ENCODE data around the gene MANBA.

MANBA gene

DNA sequence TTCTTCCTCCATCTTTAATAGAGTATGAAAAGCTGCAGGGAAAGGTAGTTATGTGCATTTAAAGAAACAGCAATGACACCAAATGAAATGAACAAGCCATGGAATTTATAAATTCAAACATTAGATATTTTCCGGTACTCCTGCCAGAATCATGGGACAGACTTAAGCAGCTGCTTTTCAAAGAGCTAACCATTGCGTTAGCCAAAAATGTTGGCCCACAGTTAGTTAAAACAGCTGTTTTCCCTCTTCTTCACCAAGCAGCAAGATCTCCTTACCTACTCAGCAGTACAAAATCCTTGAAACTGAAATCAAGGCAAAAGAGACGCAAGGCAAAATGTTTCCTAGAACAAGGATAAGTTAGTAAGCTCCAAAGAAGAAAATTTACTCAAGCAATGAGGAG is 64.0 kb downstream of the MANBA start:
- TF ChIP-seq, protein P1, sequence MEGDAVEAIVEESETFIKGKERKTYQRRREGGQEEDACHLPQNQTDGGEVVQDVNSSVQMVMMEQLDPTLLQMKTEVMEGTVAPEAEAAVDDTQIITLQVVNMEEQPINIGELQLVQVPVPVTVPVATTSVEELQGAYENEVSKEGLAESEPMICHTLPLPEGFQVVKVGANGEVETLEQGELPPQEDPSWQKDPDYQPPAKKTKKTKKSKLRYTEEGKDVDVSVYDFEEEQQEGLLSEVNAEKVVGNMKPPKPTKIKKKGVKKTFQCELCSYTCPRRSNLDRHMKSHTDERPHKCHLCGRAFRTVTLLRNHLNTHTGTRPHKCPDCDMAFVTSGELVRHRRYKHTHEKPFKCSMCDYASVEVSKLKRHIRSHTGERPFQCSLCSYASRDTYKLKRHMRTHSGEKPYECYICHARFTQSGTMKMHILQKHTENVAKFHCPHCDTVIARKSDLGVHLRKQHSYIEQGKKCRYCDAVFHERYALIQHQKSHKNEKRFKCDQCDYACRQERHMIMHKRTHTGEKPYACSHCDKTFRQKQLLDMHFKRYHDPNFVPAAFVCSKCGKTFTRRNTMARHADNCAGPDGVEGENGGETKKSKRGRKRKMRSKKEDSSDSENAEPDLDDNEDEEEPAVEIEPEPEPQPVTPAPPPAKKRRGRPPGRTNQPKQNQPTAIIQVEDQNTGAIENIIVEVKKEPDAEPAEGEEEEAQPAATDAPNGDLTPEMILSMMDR (IDR thresholded peaks at IDR 0.05; ENCODE audit: borderline replicate concordance, control extremely low read depth, extremely low read depth, insufficient read depth, missing control alignments) = no peak
- DNase-seq (ENCODE audit: low spot score) = no peak
- in situ Hi-C loops (cut with MboI; ENCODE audit: low sequenced_read_pairs, unreplicated experiment) = no loop called here

DNA sequence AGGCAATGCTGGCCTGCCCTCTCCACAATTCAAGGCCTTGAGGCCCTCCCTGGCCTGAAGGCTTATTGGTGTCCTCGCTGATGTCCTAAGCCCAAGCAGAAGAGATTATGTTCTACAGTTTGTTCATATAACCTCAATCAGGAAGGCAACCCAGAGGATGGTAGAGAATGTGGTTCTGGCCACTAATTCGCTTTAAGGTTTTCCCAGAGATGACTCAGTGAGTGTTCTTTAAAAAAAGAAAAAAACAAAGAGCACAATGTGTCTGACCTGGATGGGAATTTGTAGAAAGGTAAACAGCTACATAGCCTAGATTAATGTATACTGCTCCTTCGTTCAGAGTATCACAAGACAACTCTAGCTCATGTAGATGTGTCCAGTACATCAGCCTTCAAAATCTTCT is 66.0 kb downstream of the MANBA start:
- DNase-seq (ENCODE audit: low spot score) = no peak
- in situ Hi-C loops (cut with MboI; ENCODE audit: low sequenced_read_pairs, unreplicated experiment) = no loop called here
- TF ChIP-seq, protein P1 (IDR thresholded peaks at IDR 0.05; ENCODE audit: borderline replicate concordance, control extremely low read depth, extremely low read depth, insufficient read depth, missing control alignments) = no peak

DNA sequence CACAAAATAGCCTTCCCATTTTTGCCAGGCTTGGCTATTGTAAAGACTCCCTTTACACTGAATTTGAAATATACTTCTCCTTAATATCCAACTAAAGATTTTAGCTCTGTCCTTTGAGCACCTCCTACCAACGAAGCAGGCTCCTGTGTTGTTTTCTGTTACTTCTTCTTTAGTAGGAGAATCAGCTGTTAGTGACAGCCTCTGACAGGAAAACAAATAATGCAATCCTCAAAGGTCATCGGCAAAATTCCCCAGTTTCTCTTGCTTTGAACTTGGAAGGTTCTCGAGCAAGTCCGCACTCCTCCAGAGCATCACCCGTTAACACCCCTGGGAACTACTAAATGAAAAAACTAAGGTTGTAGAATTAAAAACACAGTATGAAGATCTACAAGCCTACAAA is 66.9 kb downstream of the MANBA start:
- no peak for DNase-seq (ENCODE audit: low spot score)
- TF ChIP-seq, protein P1 (IDR thresholded peaks at IDR 0.05; ENCODE audit: borderline replicate concordance, control extremely low read depth, extremely low read depth, insufficient read depth, missing control alignments) = no peak
- in situ Hi-C loops (cut with MboI; ENCODE audit: low sequenced_read_pairs, unreplicated experiment) = no loop called here

DNA sequence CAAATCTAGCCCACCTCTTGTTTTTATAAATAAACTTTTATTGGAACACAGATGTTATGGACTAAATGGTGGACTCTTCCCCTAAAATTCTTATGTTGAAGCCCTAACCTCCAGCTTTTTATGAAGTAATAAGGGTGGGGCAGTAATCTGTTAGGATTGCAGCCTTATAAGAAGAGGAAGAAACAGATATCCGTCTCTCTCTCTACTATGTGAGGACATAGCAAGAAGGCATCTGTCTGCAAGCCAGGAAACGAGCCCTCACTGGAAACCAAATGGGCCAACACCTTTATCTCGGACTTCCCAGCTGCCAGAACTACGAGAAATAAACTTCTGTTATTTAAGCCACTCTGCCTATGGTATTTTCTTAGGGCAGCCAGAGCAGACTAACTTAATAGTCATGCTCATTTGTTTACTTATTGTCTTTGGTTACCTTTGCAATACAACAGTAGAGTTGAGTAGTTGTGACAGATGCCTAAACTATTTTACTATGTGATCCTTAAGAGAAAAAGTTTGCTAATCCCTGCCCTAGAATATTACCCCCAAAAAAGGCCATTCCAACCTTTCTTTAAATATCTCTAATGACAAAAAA is 67.4 kb downstream of the MANBA start:
- TF ChIP-seq, protein P1 (IDR thresholded peaks at IDR 0.05; ENCODE audit: borderline replicate concordance, control extremely low read depth, extremely low read depth, insufficient read depth, missing control alignments) = no peak
- DNase-seq (ENCODE audit: low spot score) = no peak
- in situ Hi-C loops (cut with MboI; ENCODE audit: low sequenced_read_pairs, unreplicated experiment) = no loop called here

DNA sequence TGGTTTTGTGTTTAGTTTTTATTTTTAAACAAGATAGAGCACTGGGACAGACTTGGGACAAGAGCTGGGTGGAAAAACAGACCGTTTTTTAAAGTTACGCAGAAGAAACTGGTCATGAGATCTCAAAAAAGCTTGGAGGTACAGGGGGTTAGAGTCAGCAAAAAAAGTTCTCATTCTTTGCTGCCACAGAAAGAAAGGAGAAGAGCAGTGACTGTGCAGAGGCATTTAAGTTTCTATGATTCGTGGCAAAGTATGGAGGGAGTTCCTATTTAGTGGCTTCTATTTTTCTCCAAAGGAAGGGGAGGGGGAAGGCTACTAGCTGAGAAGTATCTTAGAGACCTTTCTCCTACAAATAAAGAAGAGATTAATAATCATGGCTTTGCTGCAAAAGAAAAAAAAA is 68.3 kb downstream of the MANBA start:
- DNase-seq (ENCODE audit: low spot score) = no peak
- in situ Hi-C loops (cut with MboI; ENCODE audit: low sequenced_read_pairs, unreplicated experiment) = no loop called here
- TF ChIP-seq, protein P1 (IDR thresholded peaks at IDR 0.05; ENCODE audit: borderline replicate concordance, control extremely low read depth, extremely low read depth, insufficient read depth, missing control alignments) = no peak

DNA sequence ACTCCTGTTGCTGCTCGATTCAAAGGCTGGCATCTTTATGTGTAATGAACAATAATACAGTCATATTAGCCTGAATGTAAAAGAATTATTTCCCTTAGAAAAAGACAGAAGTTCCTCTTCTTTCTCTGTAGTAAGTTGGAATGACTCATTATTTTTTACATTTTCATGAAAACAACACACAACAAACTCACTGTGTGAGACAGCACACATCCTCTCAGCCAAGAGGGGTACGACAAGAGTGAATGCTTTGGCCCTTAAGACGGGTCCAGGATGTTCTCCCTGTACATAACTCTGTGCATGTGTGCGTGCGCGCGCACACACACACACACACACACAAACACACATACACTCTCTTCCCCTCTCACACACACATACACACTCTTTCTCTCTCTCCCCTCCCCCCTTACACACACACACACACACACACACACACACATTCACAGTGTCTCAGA is 72.8 kb downstream of the MANBA start:
- TF ChIP-seq, protein P1 (IDR thresholded peaks at IDR 0.05; ENCODE audit: borderline replicate concordance, control extremely low read depth, extremely low read depth, insufficient read depth, missing control alignments) = no peak
- DNase-seq (ENCODE audit: low spot score) = no peak
- in situ Hi-C loops (cut with MboI; ENCODE audit: low sequenced_read_pairs, unreplicated experiment) = no loop called here
